Renal cortex interstitium (tissue), 15 donors: Measurements from ENCODE around the gene ADGRF5. TPM values are rescaled to one million over a fixed set of nuclear protein-coding genes. Genes with fewer than 3 reads are reported as not detected.

ENCODE experiments used
- DNase-seq, 11 donors: peaks; one replicate each; pipeline ENCODE4 v3.0.0-alpha.2; 2013; ENCODE audit warnings: low read depth in 9 of 11, low spot score in 4 of 11; ENCODE audit errors: extremely low read depth in 1 of 11
- long read RNA-seq, 16 experiments: transcript quantifications; one replicate each; lab custom pipeline, GENCODE V29; 2026
- polyA plus RNA-seq, 3 donors: library from polyadenylated mRNA; unstranded; fragments of 120-200 nt; gene quantifications; one replicate each; pipeline ENCODE4 v1.2.1, GENCODE V29; 2013; ENCODE audit not compliant: insufficient read length in 3 of 3

ADGRF5 gene, protein sequence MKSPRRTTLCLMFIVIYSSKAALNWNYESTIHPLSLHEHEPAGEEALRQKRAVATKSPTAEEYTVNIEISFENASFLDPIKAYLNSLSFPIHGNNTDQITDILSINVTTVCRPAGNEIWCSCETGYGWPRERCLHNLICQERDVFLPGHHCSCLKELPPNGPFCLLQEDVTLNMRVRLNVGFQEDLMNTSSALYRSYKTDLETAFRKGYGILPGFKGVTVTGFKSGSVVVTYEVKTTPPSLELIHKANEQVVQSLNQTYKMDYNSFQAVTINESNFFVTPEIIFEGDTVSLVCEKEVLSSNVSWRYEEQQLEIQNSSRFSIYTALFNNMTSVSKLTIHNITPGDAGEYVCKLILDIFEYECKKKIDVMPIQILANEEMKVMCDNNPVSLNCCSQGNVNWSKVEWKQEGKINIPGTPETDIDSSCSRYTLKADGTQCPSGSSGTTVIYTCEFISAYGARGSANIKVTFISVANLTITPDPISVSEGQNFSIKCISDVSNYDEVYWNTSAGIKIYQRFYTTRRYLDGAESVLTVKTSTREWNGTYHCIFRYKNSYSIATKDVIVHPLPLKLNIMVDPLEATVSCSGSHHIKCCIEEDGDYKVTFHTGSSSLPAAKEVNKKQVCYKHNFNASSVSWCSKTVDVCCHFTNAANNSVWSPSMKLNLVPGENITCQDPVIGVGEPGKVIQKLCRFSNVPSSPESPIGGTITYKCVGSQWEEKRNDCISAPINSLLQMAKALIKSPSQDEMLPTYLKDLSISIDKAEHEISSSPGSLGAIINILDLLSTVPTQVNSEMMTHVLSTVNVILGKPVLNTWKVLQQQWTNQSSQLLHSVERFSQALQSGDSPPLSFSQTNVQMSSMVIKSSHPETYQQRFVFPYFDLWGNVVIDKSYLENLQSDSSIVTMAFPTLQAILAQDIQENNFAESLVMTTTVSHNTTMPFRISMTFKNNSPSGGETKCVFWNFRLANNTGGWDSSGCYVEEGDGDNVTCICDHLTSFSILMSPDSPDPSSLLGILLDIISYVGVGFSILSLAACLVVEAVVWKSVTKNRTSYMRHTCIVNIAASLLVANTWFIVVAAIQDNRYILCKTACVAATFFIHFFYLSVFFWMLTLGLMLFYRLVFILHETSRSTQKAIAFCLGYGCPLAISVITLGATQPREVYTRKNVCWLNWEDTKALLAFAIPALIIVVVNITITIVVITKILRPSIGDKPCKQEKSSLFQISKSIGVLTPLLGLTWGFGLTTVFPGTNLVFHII (N-terminal part only)
- polyA plus RNA-seq = 10 to 100 TPM; 24.9 to 29.3 (median 29.0) TPM
- long read RNA-seq, donor 1, full-length matches to known transcripts = 1 of 1 reads
- long read RNA-seq, donor 1, partial matches to known transcripts = 0 of 1 reads
- long read RNA-seq, donor 1, other reads (novel, unspliced or antisense) = 0 of 1 reads
- long read RNA-seq, donor 2 = 0 reads
- long read RNA-seq, donor 3 = 0 reads
- long read RNA-seq, donor 4, full-length matches to known transcripts = 3 of 16 reads
- long read RNA-seq, donor 4, partial matches to known transcripts = 13 of 16 reads
- long read RNA-seq, donor 4, other reads (novel, unspliced or antisense) = 0 of 16 reads
- long read RNA-seq, donor 5 = 0 reads
- long read RNA-seq, donor 6, partial matches to known transcripts = 10 of 10 reads
- long read RNA-seq, donor 6, other reads (novel, unspliced or antisense) = 0 of 10 reads
- long read RNA-seq, donor 7, partial matches to known transcripts = 7 of 7 reads
- long read RNA-seq, donor 7, other reads (novel, unspliced or antisense) = 0 of 7 reads
- long read RNA-seq, donor 8 = 0 reads
- long read RNA-seq, donor 9, full-length matches to known transcripts = 2 of 2 reads
- long read RNA-seq, donor 9, partial matches to known transcripts = 0 of 2 reads
- long read RNA-seq, donor 9, other reads (novel, unspliced or antisense) = 0 of 2 reads
- long read RNA-seq, donor 10 = 0 reads
- long read RNA-seq, donor 11 = 0 reads
- long read RNA-seq, donor 12 = 0 reads
- long read RNA-seq, donor 13 = 0 reads
- long read RNA-seq, donor 14 = 0 reads
- long read RNA-seq, donor 15, full-length matches to known transcripts = 1 of 1 reads
- long read RNA-seq, donor 15, partial matches to known transcripts = 0 of 1 reads
- long read RNA-seq, donor 15, other reads (novel, unspliced or antisense) = 0 of 1 reads
- long read RNA-seq, donor 16, full-length matches to known transcripts = 1 of 1 reads
- long read RNA-seq, donor 16, partial matches to known transcripts = 0 of 1 reads
- long read RNA-seq, donor 16, other reads (novel, unspliced or antisense) = 0 of 1 reads

GRCh38 chr6:46921731-46922130 is at the start of gene ADGRF5:
Gene ADGRF5, minus strand, starts transcription at chr6:46921938. Its CDS starts 15,176 bp downstream, at chr6:46906762.
- DNase-seq = no peak

DNA sequence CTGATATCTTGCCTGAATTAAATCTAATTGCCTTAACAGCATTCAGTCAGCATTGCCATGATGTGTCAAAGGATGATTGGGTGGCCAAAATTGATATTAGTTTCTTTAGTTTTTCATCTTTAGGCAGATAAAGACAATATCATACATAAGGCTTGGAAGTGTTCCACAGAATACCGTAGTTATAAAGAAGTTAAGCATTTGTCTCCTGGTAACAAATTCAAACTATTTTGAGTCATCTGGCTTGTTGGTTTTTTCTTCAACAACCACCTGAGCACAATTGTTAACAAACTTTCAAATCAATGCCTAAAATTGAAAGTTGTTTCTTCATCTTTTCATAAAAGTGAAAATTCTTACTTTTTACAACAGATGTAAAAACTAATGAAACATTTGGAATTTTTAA is 47.5 kb upstream of the ADGRF5 start:
- no peak for DNase-seq

DNA sequence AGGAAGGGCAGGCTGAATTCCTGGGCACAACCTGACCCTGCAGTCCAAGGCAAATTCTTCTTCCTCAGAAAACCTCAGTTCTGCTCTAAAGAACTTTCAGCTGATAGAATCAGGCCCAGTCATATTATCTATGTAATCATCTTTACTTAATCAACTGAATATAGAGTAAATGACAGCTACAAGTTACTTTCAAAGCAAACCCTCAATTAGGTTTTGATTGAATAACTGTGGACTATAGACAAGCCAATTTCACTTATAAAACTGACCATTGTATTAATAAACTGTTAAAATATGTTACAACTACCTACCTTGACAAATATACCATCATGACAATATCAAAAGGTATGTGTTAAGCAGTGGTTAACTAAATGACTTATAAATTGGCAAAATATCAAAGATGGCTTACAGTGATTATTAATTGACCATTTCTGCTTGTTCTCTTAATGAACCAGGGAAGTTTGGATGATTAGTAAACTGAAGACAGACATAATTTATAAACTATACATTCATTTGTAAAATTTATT is 46.1 kb upstream of the ADGRF5 start:
- no peak for DNase-seq

GRCh38 chr6:46964716-46965519 is 43.2 kb upstream of the ADGRF5 start:
- no peak for DNase-seq

DNA sequence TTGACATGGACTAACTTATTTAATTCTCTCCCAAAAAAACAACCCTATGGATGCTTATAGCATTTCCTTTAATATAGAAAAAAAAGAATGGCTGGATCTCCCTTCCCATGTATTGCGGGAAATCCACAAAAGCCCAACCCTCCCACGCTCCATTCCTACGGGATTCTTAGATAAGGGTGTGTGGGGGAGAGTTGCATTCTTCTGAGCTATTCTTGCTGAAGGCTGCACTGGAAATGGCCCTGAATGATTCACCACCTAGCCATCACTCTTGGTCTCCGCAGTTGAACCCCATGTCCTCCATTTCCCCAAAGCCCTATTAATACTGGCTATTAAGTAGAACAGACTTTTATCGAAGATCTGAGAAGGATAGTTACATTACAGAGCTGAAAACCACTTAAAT is 41.9 kb upstream of the ADGRF5 start:
- DNase-seq = no peak

DNA sequence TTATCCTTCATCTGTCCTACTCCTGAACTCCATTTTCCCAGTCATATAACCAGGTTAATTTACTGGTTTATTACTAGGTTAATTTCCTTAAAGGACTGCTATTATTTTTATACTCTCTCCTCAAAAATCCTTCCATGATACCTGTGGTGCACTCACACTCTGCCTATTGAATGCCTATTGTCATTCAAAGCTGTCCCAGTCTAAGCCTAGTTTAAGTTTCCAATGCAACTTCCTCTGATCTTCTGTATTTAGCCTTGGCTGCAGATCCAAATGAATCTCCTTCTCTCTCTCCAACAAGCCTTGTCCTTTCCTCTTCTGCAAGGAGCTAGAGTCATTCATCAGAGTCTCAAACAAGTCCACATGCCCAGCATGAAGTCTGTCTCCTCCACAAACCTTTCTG is 41.3 kb upstream of the ADGRF5 start:
- no peak for DNase-seq

DNA sequence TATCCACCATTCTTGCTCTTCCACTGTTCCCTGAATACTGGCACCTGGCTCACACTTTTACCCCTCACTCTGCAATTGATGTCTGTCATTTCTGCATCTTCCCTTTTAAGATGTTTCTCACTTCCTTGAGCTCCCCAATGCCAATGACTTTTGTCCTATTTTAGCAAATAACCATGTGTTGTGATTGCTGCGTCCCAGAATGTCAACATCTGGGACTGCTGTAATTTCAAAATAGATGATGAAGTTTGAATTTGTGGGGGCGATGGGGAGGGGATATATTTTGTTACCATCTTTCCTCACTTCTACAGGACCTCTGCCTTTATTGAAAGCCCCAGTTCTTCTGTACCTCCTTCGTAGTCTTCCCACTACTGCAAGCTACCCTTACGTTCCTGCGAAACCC is 40.0 kb upstream of the ADGRF5 start:
- DNase-seq = no peak

DNA sequence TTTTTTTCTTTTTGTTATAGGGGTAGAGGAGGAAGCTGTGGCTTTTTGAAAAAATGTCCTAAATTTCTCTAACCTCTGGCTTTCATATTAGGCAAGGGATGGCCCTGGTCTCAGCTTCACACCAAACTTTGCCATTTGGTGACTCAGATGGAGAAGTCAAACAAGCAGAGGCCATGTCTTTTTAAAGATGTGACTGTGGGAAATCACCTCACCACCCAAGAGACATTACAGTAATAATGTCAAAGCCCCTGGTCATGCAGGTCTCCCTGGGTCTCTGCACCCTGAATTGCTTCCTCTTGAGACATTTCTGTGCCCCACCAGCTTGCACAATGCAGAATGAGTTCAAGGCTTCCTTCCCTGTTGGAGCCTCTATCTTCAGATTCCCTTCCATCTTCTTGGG is 39.5 kb upstream of the ADGRF5 start:
- no peak for DNase-seq

GRCh38 chr6:46959419-46959818 is 37.7 kb upstream of the ADGRF5 start:
- no peak for DNase-seq

DNA sequence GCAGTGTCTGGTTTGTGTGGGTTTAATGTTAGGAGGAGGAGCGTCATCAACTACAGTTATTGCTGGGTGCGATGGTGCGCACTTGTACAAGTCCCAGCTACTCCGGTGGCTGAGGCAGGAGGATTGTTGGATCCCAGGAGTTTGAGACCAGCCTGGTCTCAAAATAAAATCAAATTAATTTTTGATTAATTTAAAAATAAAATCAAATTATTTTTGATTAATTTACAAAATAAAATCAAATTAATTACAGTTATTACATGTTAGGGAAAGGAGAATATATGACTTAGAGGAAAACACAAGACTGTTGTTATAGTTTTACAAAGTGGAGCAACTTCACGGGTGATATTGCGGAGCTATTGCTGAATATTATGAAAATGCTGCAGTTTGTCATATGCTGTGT is 34.7 kb upstream of the ADGRF5 start:
- no peak for DNase-seq

- DNase-seq = no peak
Measured at GRCh38 chr6:46954837-46955451, 33.2 kb upstream of the ADGRF5 start.

- DNase-seq = no peak
Measured at GRCh38 chr6:46953921-46954320, 32.2 kb upstream of the ADGRF5 start.

DNA sequence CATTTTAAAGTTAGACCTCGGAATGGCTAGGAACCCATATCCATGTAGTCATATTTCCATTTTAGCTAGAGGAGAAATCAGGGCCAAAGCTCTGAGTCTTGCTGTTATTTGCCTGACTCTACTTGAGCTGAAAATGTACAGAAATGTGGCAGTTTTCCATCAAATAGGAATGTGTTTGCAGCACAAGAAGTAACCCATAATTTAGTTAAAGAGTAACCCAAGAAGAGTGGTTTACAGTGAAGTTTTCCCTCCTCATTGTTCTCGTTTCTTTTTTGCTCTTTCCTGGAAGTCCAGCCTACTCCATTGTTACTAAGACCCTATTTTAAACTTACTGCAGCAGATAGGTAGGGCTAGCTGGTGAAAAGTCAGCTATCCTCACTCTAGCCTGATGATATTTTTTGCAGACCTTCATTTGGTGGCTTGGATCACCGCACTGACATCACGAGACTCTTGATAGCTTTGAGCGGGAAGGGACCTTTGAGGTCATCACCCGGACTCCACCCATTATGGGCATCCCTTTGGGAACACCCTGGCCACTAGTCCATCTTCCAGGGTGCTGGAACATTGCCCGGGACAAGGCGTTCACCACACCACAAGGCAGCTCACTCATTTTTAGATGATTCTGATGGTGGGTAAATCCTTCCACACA is 28.0 kb upstream of the ADGRF5 start:
- DNase-seq = no peak

GRCh38 chr6:46948699-46949098 is 27.0 kb upstream of the ADGRF5 start:
- no peak for DNase-seq

DNA sequence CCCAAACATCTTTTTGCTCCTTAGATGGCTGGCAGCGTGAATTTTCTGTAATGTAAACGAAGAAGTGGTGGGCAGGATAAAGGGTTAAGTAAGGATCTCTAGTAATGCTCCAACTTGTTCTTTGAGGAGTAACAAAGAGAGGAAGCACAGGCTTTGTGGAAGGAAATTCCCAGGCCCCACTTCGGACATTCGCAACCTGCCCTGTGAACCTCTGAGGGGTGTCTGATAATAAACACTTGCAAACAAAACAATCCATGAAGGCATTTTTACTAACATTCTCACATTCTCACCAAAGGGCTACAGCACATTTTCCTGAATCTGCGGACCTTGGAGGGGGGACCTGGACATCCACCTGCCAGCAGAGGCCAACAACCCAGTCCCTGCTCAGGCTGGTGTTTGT is 25.8 kb upstream of the ADGRF5 start:
- no peak for DNase-seq
